Panc1 (cell line): Measurements from ENCODE around the gene SOX12. TPM values are rescaled to one million over a fixed set of nuclear protein-coding genes. Genes with fewer than 3 reads are reported as not detected.
A peak's percentile ranks its signal among the peaks of the same experiment; 100 is the strongest.

Source experiments
- ATAC-seq: fragments of 200-7000 bp; cut with Tn5 transposase; 2 replicates; pipeline ENCODE4 v1.9.1; 2020; ENCODE audit warnings: mild to moderate bottlenecking, moderate library complexity
- BruUV-seq: library from RNA; stranded (reverse); fragments of 400-500 nt; replicated peaks from 2 replicates; lab custom pipeline; 2021; lab: Mats Ljungman, UMichigan
- CTCF ChIA-PET: fragments of 300-600 bp; sonication (Branson Sonifier 250); formaldehyde crosslinking; loops from one replicate; lab custom pipeline; 2022; ENCODE audit warnings: antibody characterized with exemption; lab: Charles Lee
- POLR2A ChIA-PET: fragments of 300-600 bp; sonication (Branson Sonifier 250); formaldehyde crosslinking; loops from one replicate; lab custom pipeline; 2022; ENCODE audit warnings: antibody characterized with exemption; lab: Charles Lee
- DNase-seq: peaks from one replicate; pipeline ENCODE4 v3.0.0-alpha.2; 2010; ENCODE audit warnings: low read depth, low spot score
- H3K27ac ChIP-seq: 2 replicates; pipeline ENCODE4 v1.5.1; 2011; ENCODE audit warnings: mild to moderate bottlenecking, low read length, inconsistent platforms
- H3K27me3 ChIP-seq: fragments of 200-500 bp; sonication (Bioruptor generic); 2 replicates; pipeline ENCODE4 v1.6.0; 2014; ENCODE audit warnings: low read length, inconsistent platforms; ENCODE audit not compliant: control insufficient read depth, insufficient read depth
- H3K36me3 ChIP-seq: fragments of 200-500 bp; sonication (Bioruptor generic); 2 replicates; pipeline ENCODE4 v1.5.1; 2014; ENCODE audit warnings: inconsistent platforms, mild to moderate bottlenecking, low read length, moderate library complexity; ENCODE audit not compliant: control insufficient read depth, insufficient read depth
- H3K4me1 ChIP-seq: 2 replicates; pipeline ENCODE4 v1.5.1; 2011; ENCODE audit warnings: inconsistent platforms, mild to moderate bottlenecking, low read length, moderate library complexity; ENCODE audit not compliant: control insufficient read depth, insufficient read depth
- H3K4me3 ChIP-seq, 2 experiments: 2 replicates each; pipeline ENCODE4 v1.5.1; 2011 to 2012; ENCODE audit warnings: low read depth in 2 of 2, low read length in 2 of 2, mild to moderate bottlenecking in 2 of 2, inconsistent platforms in 1 of 2, moderate library complexity in 1 of 2
- H3K9me3 ChIP-seq: fragments of 200-500 bp; sonication (Bioruptor generic); 2 replicates; pipeline ENCODE4 v1.5.1; 2014; ENCODE audit warnings: low read depth, mild to moderate bottlenecking, inconsistent platforms, low read length, moderate library complexity; ENCODE audit not compliant: control insufficient read depth, insufficient read depth
- POLR2AphosphoS5 ChIP-seq: IDR thresholded peaks from 2 replicates; pipeline ENCODE4 v1.6.1; 2012; ENCODE audit warnings: mild to moderate bottlenecking, low read depth, low read length, moderate library complexity
- SIN3A ChIP-seq: IDR thresholded peaks from 2 replicates; pipeline ENCODE4 v1.6.1; 2012; ENCODE audit warnings: low read depth, mild to moderate bottlenecking, low read length, moderate library complexity, borderline replicate concordance; ENCODE audit not compliant: insufficient read depth
- TCF7L2 ChIP-seq: IDR thresholded peaks from 2 replicates; pipeline ENCODE4 v1.6.1; 2011; ENCODE audit warnings: mild to moderate bottlenecking, low read depth, low read length, inconsistent platforms
- in situ Hi-C: cut with HindIII; loops from 2 replicates; pipeline ENCODE4 v1.10.0; 2016; ENCODE audit warnings: low sequenced_read_pairs, low pct_unique_long_range_greater_than_20kb
- intact Hi-C: fragments of 100-400 bp; cut with micrococcal nuclease; formaldehyde crosslinking; loops from one replicate; pipeline ENCODE4 v1.10.0; 2022; ENCODE audit not compliant: unreplicated experiment
- total RNA-seq: library from RNA; stranded (reverse); gene quantifications from one replicate; pipeline ENCODE4 v1.2.1, GENCODE V29; 2021; ENCODE audit not compliant: unreplicated experiment
- TF ChIP-seq, protein P1 (sequence below): fragments of 450-650 bp; IDR thresholded peaks from 2 replicates; pipeline ENCODE4 v1.5.1; 2017; ENCODE audit warnings: mild to moderate bottlenecking
- TF ChIP-seq, protein P2 (sequence below), 2 experiments: IDR thresholded peaks; 2 replicates each; pipeline ENCODE4 v1.6.1; 2011 to 2012; ENCODE audit warnings: low read depth in 2 of 2, control low read depth in 1 of 2, low read length in 1 of 2, mild to moderate bottlenecking in 1 of 2, moderate library complexity in 1 of 2; ENCODE audit not compliant: insufficient read depth in 1 of 2

SOX12 gene
- total RNA-seq, 1 experiment from 2014 or later: 48.6 TPM

DNA sequence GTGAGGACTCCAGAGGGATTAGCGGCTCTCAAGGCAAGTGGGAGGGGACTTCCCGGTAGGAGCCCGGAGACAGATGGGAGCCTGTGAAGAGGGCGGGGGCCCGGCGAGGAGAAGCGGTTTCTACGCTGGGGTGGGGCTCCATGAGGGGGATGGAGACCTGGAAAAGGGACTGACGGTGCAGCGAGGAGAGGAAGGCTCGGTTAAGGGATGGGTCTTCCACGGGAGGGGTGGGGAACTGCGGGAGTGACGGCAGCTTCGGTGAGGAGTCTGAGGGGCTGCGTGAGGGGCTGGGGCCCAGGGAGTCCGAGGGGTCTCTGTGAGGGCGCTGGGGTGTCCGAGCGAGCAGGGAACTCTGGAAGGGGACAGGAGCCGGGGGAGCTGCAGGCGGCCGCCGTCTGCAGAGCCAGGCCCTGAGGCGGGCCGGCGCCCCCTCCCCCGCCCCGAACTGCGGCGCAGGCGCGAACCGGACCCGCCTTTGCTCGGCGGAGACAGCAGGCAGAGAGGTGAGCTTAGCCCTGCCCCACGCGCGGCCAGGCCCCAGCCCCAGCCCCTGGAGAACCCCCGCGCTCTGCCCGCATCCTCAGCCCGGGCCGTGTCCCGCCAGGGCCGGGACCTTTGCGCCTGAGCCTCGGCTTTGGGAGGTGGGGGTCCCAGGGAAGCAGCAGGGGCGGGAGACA is 21.4 kb downstream of the SOX12 start, which contains the start of gene NRSN2:
TSS of gene NRSN2 (plus strand) at position 472 of the 677 bp plus-strand sequence. CDS start 2,533 bp downstream, outside the sequence.
- in situ Hi-C loops: no loop called here
- DNase-seq (no peak), ATAC-seq (peak; percentile 80)
- peaks cover 12% of the 10 kb centered on the region; the same call in 1 of the 2 replicates for H3K9me3 ChIP-seq
- TF ChIP-seq, protein P1, sequence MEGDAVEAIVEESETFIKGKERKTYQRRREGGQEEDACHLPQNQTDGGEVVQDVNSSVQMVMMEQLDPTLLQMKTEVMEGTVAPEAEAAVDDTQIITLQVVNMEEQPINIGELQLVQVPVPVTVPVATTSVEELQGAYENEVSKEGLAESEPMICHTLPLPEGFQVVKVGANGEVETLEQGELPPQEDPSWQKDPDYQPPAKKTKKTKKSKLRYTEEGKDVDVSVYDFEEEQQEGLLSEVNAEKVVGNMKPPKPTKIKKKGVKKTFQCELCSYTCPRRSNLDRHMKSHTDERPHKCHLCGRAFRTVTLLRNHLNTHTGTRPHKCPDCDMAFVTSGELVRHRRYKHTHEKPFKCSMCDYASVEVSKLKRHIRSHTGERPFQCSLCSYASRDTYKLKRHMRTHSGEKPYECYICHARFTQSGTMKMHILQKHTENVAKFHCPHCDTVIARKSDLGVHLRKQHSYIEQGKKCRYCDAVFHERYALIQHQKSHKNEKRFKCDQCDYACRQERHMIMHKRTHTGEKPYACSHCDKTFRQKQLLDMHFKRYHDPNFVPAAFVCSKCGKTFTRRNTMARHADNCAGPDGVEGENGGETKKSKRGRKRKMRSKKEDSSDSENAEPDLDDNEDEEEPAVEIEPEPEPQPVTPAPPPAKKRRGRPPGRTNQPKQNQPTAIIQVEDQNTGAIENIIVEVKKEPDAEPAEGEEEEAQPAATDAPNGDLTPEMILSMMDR: no peak
- TF ChIP-seq SIN3A: peak; percentile 52; the same call in 1 of the 2 replicates
- intact Hi-C loops: loop anchor here (2.0 kb wide), 1 partner anchor 62 kb away; the partner anchor contains the start of gene RBCK1
- ChIA-PET CTCF (no interaction called here), POLR2A (interaction anchor here (0.7 kb wide), 1 partner anchor 27 kb away, joined by 3 read pairs; no protein-coding TSS in a partner anchor)
- peak within 1 kb of the TSS; percentile 62 to 83 for H3K4me3 ChIP-seq
- no TSS peak for BruUV-seq
- peaks cover 15% of the 10 kb centered on the region for H3K4me1 ChIP-seq
- no peaks in the 10 kb centered on the region for H3K27me3 ChIP-seq
- no peaks in the 10 kb centered on the region for H3K36me3 ChIP-seq
- peak within 1 kb of the TSS; percentile 88 for H3K27ac ChIP-seq

DNA sequence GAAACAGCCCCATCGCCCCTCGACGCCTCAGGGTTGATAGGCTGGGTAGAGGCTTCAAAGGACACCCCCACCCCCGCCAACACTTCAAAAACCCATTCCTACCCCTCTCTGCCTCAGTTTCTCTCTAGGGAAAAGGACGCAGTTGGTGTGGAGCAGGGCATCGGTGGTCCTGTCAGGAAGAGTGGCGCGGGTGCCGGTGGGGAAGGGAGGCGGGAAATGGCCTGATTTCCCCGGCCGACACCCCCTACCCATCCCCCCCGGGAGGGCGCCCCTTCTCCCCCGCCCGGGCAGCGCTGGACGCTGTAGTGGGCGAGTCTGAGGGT is 21.9 kb downstream of the SOX12 start:
- Histone ChIP-seq H3K9me3 (peaks cover 7% of the 10 kb centered on the region; the same call in 1 of the 2 replicates), H3K27me3 (no peaks in the 10 kb centered on the region), H3K4me3 (peak overlapping the region; percentile 62 to 83), H3K27ac (peak overlapping the region; percentile 69), H3K4me1 (peaks cover 13% of the 10 kb centered on the region), H3K36me3 (no peaks in the 10 kb centered on the region)
- ATAC-seq (no peak; the same call in 1 of the 2 replicates), DNase-seq (no peak)
- POLR2A ChIA-PET: interaction anchor here (0.7 kb wide), 1 partner anchor 27 kb away, joined by 3 read pairs; no protein-coding TSS in a partner anchor
- TF ChIP-seq POLR2AphosphoS5 (no peak), SIN3A (no peak; the same call in 1 of the 2 replicates), TCF7L2 (no peak)
- TF ChIP-seq, protein P1: no peak
- TF ChIP-seq, protein P2, sequence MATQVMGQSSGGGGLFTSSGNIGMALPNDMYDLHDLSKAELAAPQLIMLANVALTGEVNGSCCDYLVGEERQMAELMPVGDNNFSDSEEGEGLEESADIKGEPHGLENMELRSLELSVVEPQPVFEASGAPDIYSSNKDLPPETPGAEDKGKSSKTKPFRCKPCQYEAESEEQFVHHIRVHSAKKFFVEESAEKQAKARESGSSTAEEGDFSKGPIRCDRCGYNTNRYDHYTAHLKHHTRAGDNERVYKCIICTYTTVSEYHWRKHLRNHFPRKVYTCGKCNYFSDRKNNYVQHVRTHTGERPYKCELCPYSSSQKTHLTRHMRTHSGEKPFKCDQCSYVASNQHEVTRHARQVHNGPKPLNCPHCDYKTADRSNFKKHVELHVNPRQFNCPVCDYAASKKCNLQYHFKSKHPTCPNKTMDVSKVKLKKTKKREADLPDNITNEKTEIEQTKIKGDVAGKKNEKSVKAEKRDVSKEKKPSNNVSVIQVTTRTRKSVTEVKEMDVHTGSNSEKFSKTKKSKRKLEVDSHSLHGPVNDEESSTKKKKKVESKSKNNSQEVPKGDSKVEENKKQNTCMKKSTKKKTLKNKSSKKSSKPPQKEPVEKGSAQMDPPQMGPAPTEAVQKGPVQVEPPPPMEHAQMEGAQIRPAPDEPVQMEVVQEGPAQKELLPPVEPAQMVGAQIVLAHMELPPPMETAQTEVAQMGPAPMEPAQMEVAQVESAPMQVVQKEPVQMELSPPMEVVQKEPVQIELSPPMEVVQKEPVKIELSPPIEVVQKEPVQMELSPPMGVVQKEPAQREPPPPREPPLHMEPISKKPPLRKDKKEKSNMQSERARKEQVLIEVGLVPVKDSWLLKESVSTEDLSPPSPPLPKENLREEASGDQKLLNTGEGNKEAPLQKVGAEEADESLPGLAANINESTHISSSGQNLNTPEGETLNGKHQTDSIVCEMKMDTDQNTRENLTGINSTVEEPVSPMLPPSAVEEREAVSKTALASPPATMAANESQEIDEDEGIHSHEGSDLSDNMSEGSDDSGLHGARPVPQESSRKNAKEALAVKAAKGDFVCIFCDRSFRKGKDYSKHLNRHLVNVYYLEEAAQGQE (IDR thresholded peaks at IDR 0.05; ENCODE audit: insufficient read depth in 1 of 2, low read depth in 2 of 2, low read length in 1 of 2): no peak
- intact Hi-C loops: loop anchor here (2.0 kb wide), 1 partner anchor 62 kb away; the partner anchor contains the start of gene RBCK1
- CTCF ChIA-PET: interaction anchor here (0.7 kb wide), 1 partner anchor 299 kb away, joined by 3 read pairs; no protein-coding TSS in a partner anchor
- BruUV-seq: no TSS peak
- in situ Hi-C loops: no loop called here
